OCI-LY1 (cell line): ENCODE results near the gene CD58.

ENCODE experiments used
- H2AFZ ChIP-seq: fragments of 200-600 bp; sonication (generic), shearing (Covaris generic); 2 replicates; pipeline ENCODE4 v1.6.0; 2014; ENCODE audit warnings: antibody characterized with exemption, mild to moderate bottlenecking, low read length
- H3F3A ChIP-seq: fragments of 200-600 bp; sonication (generic), shearing (Covaris generic); 2 replicates; pipeline ENCODE4 v1.6.0; 2014; ENCODE audit warnings: mild to moderate bottlenecking, antibody characterized with exemption, low read length, moderate library complexity; ENCODE audit not compliant: insufficient read depth
- H3K27ac ChIP-seq: fragments of 200-600 bp; sonication (generic); 2 replicates; pipeline ENCODE4 v1.5.1; 2014; ENCODE audit warnings: low read length, mixed run types, mild to moderate bottlenecking, low read depth; ENCODE audit not compliant: poor library complexity, severe bottlenecking
- H3K27me3 ChIP-seq: fragments of 200-600 bp; sonication (generic); 2 replicates; pipeline ENCODE4 v1.6.0; 2014; ENCODE audit warnings: antibody characterized with exemption, mild to moderate bottlenecking, low read length, moderate library complexity; ENCODE audit not compliant: insufficient read depth
- H3K36me3 ChIP-seq: fragments of 200-600 bp; sonication (generic); 2 replicates; pipeline ENCODE4 v1.6.1; 2014; ENCODE audit warnings: mild to moderate bottlenecking, antibody characterized with exemption, low read length, moderate library complexity, mixed read lengths; ENCODE audit not compliant: insufficient read depth
- H3K4me1 ChIP-seq: fragments of 200-600 bp; sonication (generic); 2 replicates; pipeline ENCODE4 v1.5.1; 2014; ENCODE audit warnings: mild to moderate bottlenecking, low read length, moderate library complexity; ENCODE audit not compliant: insufficient read depth, severe bottlenecking
- H3K4me2 ChIP-seq: fragments of 200-600 bp; sonication (generic), shearing (Covaris generic); 2 replicates; pipeline ENCODE4 v1.6.1; 2014; ENCODE audit warnings: low read length
- H3K4me3 ChIP-seq: fragments of 200-600 bp; sonication (generic); 2 replicates; pipeline ENCODE4 v1.5.1; 2014; ENCODE audit warnings: low read length, low read depth, mild to moderate bottlenecking, mixed read lengths; ENCODE audit not compliant: poor library complexity, severe bottlenecking
- H3K79me2 ChIP-seq: fragments of 200-600 bp; shearing (Covaris generic); 2 replicates; pipeline ENCODE4 v1.6.1; 2016; ENCODE audit warnings: mixed run types, low read length, mixed read lengths; ENCODE audit not compliant: insufficient read depth
- H3K9ac ChIP-seq: fragments of 200-600 bp; sonication (generic), shearing (Covaris generic); 2 replicates; pipeline ENCODE4 v1.6.1; 2014; ENCODE audit warnings: mild to moderate bottlenecking, low read length, mixed read lengths
- H3K9me2 ChIP-seq: fragments of 200-600 bp; sonication (generic), shearing (Covaris generic); 2 replicates; pipeline ENCODE4 v1.6.1; 2014; ENCODE audit warnings: low read depth, mild to moderate bottlenecking, low read length, mixed read lengths
- H3K9me3 ChIP-seq: fragments of 200-600 bp; shearing (Covaris generic); 2 replicates; pipeline ENCODE4 v1.6.1; 2014; ENCODE audit warnings: low read length, mixed read lengths
- H4K20me1 ChIP-seq: fragments of 200-600 bp; sonication (generic), shearing (Covaris generic); 2 replicates; pipeline ENCODE4 v1.6.0; 2016; ENCODE audit warnings: mild to moderate bottlenecking, low read length; ENCODE audit not compliant: insufficient read depth
- CTCF ChIP-seq: fragments of 200-600 bp; sonication (generic), shearing (Covaris generic); IDR thresholded peaks from 2 replicates; pipeline ENCODE4 v1.5.1; 2017; ENCODE audit warnings: mild to moderate bottlenecking, antibody characterized with exemption, low read length, moderate library complexity, mixed read lengths
- EZH2 ChIP-seq: fragments of 200-600 bp; sonication (generic), shearing (Covaris generic); IDR thresholded peaks from 2 replicates; pipeline ENCODE4 v1.8.0; 2017; ENCODE audit warnings: borderline replicate concordance, mixed run types, mild to moderate bottlenecking, antibody characterized with exemption, low read length, moderate library complexity, mixed read lengths

Gene CD58

DNA sequence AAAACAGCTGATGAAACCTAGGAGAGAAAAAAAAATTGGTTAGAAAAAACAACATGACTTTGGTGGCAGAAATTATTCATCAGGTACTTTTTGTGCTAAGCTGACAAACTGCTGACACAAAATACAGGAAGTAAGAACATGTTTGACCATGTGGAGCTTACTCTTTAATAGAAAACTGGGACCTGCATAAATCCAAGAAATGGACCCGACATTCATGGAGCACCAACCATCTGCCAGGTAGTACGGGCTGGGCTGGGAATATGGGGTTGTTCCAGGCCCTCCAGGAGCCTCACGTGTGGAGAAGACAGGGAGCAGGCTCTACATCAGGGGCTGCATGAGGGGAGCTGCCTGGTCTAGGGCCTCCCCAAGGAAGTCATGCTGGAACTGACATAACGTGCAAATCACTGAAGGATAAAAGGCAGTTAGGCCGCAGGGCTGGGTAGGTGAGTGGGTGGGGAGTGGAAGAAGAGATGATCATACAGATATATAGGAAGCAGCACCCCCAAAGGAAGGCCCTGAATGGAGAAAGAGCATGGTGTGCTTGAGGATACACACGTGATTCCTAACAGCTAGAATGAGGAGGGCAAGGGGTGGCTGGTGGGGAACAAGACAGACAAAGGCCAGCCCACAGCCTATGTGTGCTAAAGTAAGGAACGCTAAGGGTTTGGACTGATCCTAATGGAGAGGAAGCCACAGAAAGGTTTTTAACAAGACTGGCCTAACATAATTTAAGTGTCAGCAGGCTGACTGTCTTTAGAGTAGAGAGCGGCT is 26.1 kb downstream of the CD58 start:
- Histone ChIP-seq H3K36me3 (no peaks in the 10 kb centered on the region), H3K9me2 (no peaks in the 10 kb centered on the region), H3K79me2 (no peaks in the 10 kb centered on the region), H3K9me3 (no peaks in the 10 kb centered on the region), H3K4me3 (no peak overlapping the region), H3K4me1 (no peaks in the 10 kb centered on the region), H3K4me2 (no peak overlapping the region), H3F3A (no peaks in the 10 kb centered on the region), H3K27ac (no peak overlapping the region), H4K20me1 (no peaks in the 10 kb centered on the region), H3K27me3 (no peaks in the 10 kb centered on the region; the same call in 1 of the 2 replicates), H3K9ac (no peak overlapping the region), H2AFZ (no peak overlapping the region)
- no peak for TF ChIP-seq EZH2

GRCh38 chr1:116540088-116540487 is 30.7 kb downstream of the CD58 start:
- Histone ChIP-seq H3K9me2 (no peaks in the 10 kb centered on the region), H4K20me1 (no peaks in the 10 kb centered on the region), H3K4me3 (no peak overlapping the region), H3F3A (no peaks in the 10 kb centered on the region), H3K27me3 (no peaks in the 10 kb centered on the region), H3K27ac (no peak overlapping the region), H3K79me2 (no peaks in the 10 kb centered on the region), H3K4me2 (no peak overlapping the region), H3K9me3 (no peaks in the 10 kb centered on the region), H2AFZ (no peak overlapping the region), H3K9ac (no peak overlapping the region), H3K36me3 (no peaks in the 10 kb centered on the region), H3K4me1 (no peaks in the 10 kb centered on the region)
- no peak for TF ChIP-seq EZH2
- TF ChIP-seq CTCF: no peak

DNA sequence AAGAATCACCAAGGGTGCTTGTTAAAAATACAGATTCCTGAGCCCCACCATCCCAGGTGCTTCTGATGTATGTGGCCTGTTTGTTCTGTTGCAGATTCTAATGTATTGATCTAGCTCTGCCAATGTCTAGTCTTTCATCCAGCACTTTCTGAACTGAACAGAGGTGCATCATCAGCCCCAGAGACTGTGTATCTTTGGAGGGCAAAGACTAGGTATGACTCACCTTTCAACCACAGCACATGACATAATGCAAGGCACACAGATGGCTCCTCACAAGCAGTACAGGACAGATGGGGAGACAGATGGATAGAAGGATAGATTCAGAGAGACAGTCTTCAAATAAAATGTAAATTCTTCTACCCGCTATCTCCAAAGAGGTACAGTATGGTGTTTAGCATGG is 32.3 kb downstream of the CD58 start:
- Histone ChIP-seq H3K4me1 (no peaks in the 10 kb centered on the region), H3K27ac (no peak overlapping the region)

More for the DNA sequence above, 32.3 kb downstream of the CD58 start:
- Histone ChIP-seq H3K9me3 (no peaks in the 10 kb centered on the region), H3K4me2 (no peak overlapping the region), H3K36me3 (no peaks in the 10 kb centered on the region), H3K9ac (no peak overlapping the region), H3K4me3 (no peak overlapping the region), H3K79me2 (no peaks in the 10 kb centered on the region), H3K9me2 (no peaks in the 10 kb centered on the region), H4K20me1 (no peaks in the 10 kb centered on the region), H3K27me3 (no peaks in the 10 kb centered on the region), H2AFZ (no peak overlapping the region), H3F3A (no peaks in the 10 kb centered on the region)
- no peak for TF ChIP-seq EZH2
- no peak for TF ChIP-seq CTCF
